Kidney tubule cell (primary cell): ENCODE data around the gene C6orf15.

Experiments
- DNase-seq: peaks from one replicate; pipeline ENCODE4 v3.0.0-alpha.2; 2018; ENCODE audit warnings: low spot score

C6orf15 gene

GRCh38 chr6:31130751-31131150 lies 18.4 kb upstream of the C6orf15 start:
- no peak for DNase-seq

- DNase-seq = no peak
Observed at GRCh38 chr6:31129130-31129529, 16.8 kb upstream of the C6orf15 start.

DNA sequence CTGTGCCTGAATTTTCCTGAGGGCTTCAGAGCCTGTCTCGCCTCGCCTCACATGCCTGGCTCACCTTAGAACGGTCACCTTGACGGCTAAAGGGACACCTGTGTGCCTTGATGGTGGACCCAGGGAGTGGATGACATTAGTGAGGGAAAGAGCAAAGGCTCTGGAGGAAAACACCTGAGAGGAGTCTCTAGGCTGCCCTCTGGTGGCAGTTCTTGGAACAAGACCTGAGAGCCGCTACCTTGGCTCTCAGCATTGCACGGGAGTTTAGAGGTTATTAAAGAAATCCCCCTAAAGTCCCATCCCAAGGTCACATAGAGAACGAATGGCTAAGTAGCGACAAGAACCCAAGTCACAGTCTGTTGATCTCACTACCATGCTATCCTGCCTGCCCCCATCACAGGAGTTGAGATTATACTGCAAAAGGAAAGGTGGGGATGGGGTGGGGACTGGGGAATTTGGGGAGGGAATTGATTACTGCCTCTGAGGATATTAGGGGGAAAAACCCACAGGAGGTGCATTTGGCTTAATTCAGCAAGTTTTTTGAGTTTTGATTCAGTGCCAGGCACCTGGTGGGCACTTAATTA lies 15.8 kb upstream of the C6orf15 start:
- DNase-seq = peak; percentile 71

DNA sequence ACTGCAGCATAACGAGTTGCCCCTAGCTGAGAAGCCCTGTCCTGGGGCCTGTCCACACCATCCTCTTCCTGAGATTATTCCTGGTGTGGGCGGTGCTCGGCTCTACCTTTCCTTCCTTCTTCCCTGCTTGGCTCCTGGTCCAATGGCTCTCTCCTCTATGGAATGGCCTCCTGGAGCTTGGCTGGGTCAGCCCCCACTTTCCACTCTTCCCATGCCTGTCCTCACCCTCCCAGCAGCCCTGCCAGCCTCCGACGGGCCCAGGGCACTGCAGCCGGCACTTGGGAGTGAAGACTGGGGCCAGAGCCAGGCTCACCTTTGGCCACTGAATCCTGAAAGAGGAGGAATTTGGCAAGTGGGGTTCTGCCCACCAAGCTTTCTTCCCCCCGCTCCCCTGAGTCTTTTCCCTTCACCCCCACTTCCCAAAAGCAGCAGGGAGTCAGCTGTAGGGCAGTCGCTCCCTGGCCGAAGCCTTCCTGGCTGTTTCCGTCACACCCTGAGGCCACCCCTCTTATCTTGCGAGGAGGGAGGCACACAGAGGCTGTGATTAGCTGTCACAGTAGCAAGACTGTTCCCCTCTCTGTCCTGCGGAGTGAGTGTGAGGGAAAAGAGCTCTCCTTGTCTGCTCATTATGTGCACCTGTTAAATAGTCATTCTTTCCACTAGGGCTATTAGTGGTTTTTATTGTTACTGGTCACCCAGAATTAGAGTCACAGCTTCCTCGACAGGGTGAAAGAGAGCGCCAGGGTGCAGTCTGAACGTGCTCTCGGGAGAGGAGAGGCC lies 14.2 kb upstream of the C6orf15 start:
- DNase-seq = no peak

- DNase-seq = peak; percentile 89
Observed at GRCh38 chr6:31125586-31126363, 13.4 kb upstream of the C6orf15 start.

- DNase-seq = peak; percentile 90
Observed at GRCh38 chr6:31125162-31125561, 12.8 kb upstream of the C6orf15 start.

DNA sequence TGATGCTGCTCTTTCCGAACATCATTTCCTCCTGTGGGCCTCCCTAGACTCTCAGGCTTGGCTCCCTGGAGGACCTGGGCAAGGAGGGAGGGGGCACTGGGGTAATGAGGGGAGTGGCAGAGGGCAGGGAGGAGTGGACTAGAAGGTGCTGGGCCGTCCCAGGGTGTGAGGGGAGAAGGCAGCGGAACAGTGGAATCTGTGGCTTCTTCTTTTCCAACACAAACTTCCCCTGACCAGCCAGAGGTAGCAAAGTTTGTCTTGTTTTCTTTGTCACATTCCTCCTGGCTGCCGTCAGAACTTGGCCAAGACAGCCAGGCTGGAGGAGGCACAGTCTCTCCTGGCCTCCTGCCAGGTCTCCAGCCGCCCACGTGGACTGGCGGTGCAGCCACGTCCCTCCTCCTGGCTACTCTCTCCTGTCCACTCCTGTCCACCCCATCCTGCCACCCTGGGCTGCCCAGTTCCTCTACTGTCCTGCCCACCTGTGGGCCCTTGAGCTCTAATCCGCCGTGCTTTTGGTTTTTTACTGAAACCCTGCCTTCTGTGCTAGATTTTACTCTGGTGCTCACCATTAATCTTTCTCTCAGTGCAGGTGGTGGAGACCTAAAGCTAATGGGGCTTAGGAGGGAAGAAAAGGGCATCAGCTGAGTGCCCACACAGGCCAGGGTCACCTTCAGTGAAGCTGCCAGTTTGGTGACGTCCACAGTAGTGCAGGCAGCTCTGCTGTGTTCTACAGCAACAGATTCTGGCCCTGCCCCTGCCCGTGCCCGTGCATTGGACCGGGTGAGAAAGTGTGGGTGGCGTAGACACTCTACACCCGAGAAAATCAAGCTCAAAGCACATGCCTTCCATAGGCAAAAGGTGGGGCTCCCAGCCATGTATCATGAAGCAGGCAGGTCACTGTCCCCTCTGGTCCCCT lies 10.7 kb upstream of the C6orf15 start:
- DNase-seq = peak; percentile 95

DNA sequence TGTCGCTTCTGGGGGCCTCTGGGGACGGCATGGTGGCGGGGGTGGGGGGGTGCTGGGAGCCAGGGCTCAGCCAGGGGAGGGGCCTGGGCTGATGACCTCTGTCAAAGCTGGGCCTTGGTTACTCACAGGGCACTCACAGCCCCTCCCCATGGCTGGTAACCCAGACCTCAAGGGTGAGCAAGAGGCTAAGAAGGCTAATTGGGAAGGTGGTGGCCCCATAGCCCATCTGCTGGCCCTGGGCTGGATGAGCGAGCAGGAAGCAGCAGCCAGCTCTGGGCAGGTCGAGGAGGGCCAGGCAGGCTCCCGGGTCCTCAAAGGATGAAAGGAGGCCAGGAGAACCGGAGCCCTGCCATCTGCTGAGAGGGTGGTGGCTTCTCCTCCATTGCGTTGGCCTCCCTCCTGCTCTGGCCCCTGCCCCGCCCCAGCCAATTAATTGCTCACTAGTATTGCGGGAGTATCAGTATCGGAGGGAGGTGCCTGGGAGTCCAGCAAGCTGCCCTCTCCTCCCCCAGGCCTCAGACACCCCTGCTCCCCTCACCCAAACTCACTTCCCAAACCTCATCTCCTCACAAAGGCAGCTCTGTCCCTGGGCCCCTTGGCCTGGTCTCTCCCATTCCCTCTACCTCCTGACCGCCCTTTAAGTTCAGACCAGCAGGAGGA lies 8.9 kb upstream of the C6orf15 start:
- peak; percentile 49 for DNase-seq

GRCh38 chr6:31120151-31120915 lies 8.0 kb upstream of the C6orf15 start, which contains the start of gene CDSN:
Gene CDSN, minus strand, starts transcription at chr6:31120446. Its CDS starts 27 bp downstream, at chr6:31120419.
- DNase-seq = no peak

DNA sequence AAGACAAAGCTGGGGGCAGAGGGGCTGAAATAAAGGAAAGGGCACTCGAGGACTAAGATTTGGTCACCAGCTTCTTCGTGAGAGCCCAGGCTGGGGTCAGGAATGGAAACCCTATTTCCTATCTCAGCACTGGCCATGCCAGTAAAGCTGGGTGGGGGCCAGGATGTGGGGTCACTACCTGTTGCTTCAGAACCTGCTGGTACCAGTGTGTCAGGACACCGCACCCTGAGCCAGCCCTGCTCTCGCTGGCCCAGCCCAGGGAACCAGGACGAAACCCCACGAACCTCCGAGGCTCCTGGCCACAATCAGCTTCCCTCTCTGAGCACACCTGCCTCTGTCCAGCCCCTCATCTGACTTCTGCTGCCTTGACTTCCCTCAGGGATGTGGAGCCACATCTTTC lies 5.8 kb upstream of the C6orf15 start:
- no peak for DNase-seq

DNA sequence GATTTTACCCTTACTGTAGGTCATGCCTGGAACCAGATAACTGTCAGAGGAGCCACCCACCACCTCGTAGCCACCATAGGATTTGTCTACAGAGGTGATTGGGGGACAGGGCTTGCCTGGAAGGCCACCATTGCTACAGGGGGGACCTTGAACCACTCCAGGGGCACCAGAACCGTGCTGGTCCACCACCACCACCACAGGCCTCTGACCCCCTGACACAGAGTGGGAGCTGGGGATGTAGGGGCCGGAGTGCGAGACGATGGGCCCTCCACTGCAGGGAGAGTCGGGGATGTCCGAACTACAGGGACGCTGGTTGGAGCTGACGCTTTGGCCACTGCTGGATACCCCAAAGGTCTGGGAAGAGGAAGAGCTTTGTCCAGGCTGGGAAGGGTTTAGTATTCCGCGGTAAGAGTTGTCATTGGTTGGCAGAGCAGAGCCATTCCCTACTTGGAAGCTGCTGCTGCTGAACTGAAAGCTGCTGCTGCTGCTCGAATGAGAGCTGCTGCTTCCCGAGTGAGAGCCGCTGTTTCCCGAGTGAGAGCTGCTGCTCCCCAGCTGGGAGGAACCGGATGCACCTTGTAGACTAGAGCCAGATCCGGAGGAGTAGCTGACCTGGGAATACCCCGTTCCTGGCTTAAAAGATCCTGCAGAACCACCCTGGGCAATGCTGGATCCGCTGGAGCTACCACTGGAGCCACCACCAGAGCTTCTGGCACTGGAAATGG lies 4.4 kb upstream of the C6orf15 start:
- DNase-seq = no peak

DNA sequence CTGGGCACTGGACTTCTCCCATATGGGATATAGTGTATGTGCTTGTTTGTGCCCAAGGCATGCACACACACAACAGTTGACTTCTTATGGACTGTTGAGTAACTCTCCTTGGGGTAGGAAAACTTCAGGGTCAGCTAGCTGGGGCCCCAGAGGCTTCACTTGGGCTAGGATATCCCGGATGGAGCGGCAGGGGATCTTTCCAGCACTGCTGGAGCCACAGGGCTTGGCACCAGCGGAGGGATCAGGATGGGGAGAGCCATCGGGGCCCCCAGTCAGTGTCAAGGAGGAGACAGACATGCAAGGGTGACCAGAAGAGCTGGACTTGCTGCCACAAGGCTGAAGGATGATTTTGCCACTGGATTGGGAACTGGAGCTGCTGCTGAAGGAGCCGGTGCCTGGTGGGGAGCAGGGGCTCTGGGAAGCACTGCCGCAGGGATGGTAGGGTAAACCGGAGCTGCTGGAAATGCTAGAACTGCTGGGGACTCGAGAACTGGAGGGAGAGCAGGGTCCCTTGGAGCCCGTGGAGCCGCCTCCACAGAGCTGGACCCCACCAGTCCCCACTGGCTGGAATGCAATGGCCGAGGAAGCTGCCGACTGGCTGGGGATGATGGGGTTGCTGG lies 3.7 kb upstream of the C6orf15 start:
- DNase-seq = no peak

GRCh38 chr6:31114970-31115849 lies 2.8 kb upstream of the C6orf15 start:
- peak; percentile 54 for DNase-seq

GRCh38 chr6:31114541-31114878 lies 2.1 kb upstream of the C6orf15 start, which contains the start of gene PSORS1C1:
Gene PSORS1C1, plus strand, starts transcription at chr6:31114800. Its CDS starts 14,833 bp downstream, at chr6:31129633.
- DNase-seq = peak; percentile 97

- DNase-seq = no peak
Observed at GRCh38 chr6:31113861-31114540, 1.6 kb upstream of the C6orf15 start.

DNA sequence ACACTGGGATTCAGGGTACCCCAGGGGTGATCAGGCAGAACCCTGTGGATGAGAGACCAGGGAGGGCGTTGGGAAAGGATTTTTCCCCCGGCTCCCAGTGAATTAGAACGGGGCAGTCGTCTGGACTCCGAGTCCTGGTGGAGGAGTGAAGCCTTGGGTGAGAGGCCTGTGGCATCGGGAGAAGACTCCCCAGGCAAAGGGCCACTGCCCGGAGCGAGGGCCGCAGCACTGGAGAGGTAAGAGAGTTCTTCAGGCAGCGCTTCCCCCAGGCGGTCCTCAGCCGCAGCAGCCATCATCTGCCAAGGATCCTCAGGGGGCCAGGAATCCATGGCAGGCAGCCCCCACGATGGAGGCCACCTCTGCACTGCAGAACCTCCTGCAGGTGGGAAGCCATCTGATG lies 663 bp downstream of the C6orf15 start:
- no peak for DNase-seq

GRCh38 chr6:31110825-31111582 lies 1.4 kb downstream of the C6orf15 start:
- DNase-seq = no peak
